GM18951 (cell line): ENCODE results near the gene GPER1.
"Not testable (repeated sequence)": the region's sequence is repeated elsewhere in the genome, so short reads cannot be mapped to it uniquely, and the experiment has no call there.

Source experiments
- POLR2A ChIP-seq: IDR thresholded peaks from 4 replicates; pipeline ENCODE4 v1.6.1; 2011; ENCODE audit warnings: mild to moderate bottlenecking; ENCODE audit not compliant: insufficient read length, insufficient read depth; ENCODE audit errors: extremely low read depth
- in situ Hi-C: fragments of 300-500 bp; cut with MboI; formaldehyde crosslinking; loops from one replicate; pipeline ENCODE4 v1.12.0; 2022; ENCODE audit warnings: low sequenced_read_pairs, mixed read lengths, inconsistent platforms; ENCODE audit not compliant: unreplicated experiment

The GPER1 gene

DNA sequence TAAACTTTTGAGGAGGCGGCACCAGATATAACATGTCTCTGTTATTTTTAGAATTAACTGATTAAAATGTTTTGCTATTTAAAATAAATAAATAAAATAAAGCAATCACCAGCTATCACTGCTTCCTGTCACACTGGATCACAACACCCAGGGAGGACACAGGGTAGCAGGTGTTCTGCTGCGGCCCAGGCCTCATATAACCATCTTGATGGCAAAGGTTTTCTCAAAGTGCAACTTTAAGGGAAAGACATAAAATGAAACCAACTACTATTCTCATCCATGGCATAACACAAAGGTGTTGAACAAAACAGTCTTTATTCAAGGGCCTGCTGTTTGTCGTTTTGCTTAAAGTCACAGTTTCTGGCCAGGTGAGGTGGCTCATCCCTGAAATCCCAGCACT is 23.2 kb downstream of the GPER1 start:
- TF ChIP-seq POLR2A = no peak
- in situ Hi-C loops = no loop called here

DNA sequence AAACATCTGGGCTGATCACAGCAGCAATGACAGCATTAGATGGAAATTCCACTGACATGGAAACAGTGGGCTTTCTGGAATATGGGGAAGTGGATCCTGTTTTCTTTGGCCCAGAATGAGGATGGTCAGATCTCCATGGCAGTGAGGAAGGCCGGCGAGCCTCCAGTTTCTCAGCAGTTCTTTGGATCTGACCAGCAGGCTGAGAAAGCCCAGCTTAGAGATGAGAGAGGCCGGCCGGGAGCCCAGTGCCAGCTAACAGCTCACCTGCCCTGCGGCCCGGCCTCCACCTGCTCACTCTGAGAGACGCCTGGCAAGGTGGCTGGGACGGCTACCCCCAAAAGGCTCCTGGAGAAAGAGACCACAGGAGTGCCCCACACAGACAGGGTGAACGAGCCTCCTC is 24.2 kb downstream of the GPER1 start:
- no peak for TF ChIP-seq POLR2A
- in situ Hi-C loops = no loop called here

DNA sequence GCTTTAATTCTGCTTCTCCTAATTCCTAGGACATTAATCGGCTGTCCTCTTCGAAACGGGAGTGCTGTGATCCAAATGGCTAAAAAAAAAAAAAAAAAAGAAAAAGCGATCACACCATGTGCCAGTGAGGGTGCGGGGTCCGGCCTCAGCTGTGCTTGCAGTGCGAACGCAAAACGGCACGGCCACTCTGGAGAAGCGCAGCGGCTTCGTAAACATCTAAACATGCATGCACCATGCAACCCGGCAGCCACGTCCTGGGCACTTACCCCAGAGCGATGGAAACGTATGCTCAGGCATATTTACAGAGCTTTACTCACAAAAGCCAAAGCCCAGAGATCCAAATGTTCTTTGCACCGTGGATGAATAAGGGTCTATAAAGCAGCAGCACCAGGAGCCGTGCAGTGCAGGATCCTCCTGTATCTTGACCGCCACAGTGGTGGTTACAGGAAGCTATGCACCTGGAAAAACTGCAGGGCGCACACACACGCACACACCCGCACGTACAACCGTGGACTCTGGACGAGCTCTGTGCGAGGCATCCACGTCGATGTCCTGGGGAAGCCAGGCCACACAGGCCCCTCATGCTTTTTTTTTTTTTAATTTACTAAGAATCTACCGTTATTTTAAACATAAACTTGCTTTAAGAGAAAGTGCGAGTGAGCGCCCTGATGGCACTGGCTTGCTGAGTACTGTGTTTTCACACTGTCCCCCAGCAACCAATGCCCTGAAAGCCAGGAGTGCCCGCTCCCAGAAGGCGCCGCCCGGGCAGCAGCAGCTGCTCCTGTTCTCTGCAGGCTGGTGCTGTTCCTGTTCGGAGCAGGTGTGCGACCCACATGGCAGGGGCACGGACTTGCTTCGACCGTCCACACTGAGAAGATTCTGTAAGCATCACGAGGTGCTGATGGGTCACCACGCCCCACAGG is 25.0 kb downstream of the GPER1 start:
- in situ Hi-C loops = no loop called here
- no peak for TF ChIP-seq POLR2A

DNA sequence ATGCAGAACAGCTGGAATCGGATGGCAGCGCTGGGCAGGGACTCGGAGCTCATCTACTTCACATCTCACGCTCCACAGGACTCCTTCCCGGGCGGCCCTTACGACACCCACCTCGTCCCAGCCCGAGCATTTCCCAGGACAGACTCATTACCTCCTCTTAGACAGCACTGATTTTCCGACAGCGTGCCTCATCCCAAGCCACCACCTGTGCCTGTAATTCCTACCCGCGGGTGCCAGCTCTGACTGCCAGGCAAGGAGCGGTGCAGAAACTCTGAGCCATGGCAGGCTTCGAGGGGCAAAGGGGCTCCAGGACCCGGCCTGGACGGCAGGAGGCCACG is 25.6 kb downstream of the GPER1 start:
- in situ Hi-C loops = no loop called here
- TF ChIP-seq POLR2A = no peak

DNA sequence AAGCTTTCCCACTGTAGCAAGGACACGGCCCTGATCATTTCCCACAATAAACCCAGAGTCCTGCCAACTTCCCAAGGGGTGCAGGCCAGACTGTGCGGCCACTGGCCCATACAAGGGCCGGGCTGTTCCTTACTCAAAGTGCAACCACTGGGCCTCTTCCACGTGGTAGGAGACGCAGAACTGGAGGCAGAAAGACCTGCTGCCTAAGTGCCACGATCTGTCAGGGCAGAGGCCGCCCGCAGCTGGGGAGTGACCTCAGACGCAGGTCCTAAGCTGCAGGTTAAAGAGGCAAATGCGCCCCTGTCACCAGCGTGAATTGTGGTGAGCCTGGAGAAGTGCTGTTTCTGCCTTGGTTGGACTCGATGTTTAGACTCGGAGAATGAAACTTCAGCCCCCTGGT is 26.2 kb downstream of the GPER1 start:
- TF ChIP-seq POLR2A = no peak
- in situ Hi-C loops = no loop called here

DNA sequence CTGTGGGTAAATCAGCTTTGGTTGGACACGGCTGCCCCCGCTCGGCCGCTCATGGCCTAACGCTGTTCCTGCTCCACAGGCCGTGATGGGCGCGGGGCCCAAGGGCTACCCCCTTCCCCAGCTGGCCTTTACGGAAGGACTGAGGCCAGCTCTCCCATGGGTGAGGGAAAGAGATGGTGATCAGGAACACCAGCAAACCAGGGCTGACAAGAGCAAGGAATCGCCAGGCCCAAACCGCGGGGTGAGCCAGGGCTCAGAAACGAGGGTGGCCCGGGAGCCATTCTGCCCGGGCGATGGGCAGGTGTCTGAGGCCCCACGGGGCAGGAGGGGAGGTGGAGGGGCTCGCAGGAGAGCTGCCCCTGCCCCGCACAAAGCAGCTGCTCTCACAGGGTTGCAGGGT is 26.6 kb downstream of the GPER1 start:
- TF ChIP-seq POLR2A = no peak
- in situ Hi-C loops = no loop called here

DNA sequence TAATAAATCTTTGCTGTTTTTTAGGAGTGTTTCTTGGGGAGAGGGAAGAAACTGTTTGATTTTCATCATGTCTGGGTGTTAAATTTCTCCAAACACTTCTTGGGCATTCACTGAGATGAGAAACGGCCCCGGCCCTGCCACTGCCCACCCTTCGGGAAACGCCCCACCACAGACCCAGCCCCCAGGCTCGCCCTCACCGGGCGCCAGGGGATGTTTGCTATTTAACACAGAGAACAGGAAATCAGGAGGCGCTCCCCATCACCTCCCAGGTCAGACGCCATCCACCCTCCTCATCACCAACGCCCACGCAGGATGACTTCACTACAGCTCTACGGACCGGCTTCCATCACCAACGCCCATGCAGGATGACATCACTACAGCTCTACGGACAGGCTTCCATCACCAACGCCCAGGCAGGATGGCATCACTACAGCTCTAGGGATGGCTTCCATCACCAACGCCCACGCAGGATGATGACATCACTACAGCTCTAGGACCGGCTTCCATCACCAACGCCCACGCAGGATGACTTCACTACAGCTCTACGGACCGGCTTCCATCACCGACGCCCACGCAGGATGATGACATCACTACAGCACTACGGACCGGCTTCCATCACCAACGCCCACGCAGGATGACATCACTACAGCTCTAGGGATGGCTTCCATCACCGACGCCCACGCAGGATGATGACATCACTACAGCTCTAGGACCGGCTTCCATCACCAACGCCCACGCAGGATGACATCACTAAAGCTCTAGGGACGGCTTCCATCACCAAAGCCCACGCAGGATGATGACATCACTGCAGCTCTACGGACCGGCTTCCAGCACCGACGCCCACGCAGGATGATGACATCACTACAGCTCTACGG is 27.5 kb downstream of the GPER1 start:
- in situ Hi-C loops = not testable (repeated sequence)

DNA sequence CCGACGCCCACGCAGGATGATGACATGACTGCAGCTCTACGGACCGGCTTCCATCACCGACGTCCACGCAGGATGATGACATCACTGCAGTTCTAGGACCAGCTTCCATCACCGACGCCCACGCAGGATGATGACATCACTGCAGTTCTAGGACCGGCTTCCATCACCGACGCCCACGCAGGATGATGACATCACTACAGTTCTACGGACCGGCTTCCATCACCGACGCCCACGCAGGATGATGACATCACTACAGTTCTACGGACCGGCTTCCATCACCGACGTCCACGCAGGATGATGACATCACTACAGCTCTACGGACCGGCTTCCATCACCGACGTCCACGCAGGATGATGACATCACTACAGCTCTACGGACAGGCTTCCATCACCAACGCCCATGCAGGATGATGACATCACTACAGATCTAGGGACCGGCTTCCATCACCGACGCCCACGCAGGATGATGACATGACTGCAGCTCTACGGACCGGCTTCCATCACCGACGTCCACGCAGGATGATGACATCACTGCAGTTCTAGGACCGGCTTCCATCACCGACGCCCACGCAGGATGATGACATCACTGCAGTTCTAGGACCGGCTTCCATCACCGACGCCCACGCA is 28.6 kb downstream of the GPER1 start:
- in situ Hi-C loops = not testable (repeated sequence)

DNA sequence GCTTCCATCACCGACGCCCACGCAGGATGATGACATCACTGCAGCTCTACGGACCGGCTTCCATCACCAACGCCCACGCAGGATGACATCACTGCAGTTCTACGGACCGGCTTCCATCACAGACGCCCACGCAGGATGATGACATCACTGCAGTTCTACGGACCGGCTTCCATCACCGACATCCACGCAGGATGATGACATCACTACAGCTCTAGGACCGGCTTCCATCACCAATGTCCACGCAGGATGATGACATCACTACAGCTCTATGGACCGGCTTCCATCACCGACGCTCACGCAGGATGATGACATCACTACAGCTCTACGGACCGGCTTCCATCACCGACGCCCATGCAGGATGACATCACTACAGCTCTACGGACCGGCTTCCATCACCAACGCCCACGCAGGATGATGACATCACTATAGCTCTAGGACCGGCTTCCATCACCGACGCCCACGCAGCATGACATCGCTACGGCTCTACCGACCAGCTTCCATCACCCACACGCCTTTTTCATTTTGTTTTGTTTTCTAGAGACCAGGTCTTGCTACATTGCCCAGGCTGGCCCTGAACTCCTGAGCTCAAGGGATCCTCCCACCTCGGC is 29.5 kb downstream of the GPER1 start:
- TF ChIP-seq POLR2A = no peak
- in situ Hi-C loops = no loop called here

DNA sequence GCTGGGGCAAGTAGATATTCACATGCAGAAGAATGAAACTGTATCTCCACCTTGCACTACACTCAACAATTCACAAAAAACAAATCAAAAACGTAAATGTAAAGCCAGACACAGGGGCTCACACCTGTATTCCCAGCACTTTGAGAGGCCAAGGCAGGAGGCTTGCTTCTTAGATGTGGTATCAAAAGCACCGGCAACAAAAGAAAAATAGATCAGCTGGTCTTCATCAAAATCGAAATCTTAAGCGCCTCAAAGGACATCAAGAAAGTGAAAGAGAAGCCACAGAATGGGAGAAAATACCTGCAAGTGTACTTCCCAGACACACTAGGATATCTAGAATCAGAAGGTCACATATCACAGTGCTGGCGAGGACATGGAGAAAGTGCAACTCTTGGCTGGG is 31.3 kb downstream of the GPER1 start:
- TF ChIP-seq POLR2A = no peak
- in situ Hi-C loops = no loop called here

DNA sequence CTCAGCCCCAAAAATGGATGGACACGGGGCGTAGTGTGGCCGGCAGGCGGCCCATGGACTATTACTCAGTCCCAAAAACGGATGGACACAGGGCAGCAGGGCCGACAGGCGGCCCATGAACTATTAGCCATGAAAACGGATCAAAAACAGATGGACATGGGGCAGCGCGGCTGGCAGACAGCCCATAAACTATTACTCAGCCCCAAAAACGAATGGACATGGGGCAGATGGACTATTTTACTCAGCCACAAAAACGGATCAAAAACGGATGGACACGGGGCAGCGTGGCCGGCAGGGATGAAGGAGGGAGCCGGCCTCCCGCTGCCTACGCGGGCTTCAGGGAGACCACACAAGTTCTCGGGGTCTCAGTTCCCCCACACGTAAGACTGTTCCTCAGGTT is 32.9 kb downstream of the GPER1 start:
- in situ Hi-C loops = no loop called here
- TF ChIP-seq POLR2A = no peak

DNA sequence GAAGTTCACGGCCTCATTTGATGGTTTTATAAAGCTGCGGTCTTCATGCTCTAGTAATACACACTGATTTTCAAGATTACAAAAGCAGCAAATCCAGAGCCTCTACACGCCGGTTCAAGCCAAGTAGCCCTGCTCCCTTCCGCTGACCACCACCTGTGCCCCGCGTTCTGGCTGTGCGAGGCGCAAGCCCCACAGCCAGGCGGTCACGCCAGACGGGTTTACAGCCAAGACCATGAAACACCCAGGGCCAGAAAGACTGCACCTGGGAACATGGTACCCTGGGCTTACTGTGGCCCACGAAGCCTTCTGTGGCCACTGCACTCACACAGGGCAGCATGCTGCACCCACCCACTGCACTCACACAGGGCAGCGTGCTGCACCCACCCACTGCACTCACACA is 33.6 kb downstream of the GPER1 start:
- in situ Hi-C loops = no loop called here
- TF ChIP-seq POLR2A = no peak
